ENCODE measurements around the gene CARD11. TPM values are rescaled to one million over a fixed set of nuclear protein-coding genes. Genes with fewer than 3 reads are reported as not detected.
A peak's percentile ranks its signal among the peaks of the same experiment; 100 is the strongest.

Gene CARD11
- total and polyA plus RNA-seq, 2 donors (not counting 1 experiment from before 2014, with no cell fraction given), result 0.02 TPM; not detected in 1

DNA sequence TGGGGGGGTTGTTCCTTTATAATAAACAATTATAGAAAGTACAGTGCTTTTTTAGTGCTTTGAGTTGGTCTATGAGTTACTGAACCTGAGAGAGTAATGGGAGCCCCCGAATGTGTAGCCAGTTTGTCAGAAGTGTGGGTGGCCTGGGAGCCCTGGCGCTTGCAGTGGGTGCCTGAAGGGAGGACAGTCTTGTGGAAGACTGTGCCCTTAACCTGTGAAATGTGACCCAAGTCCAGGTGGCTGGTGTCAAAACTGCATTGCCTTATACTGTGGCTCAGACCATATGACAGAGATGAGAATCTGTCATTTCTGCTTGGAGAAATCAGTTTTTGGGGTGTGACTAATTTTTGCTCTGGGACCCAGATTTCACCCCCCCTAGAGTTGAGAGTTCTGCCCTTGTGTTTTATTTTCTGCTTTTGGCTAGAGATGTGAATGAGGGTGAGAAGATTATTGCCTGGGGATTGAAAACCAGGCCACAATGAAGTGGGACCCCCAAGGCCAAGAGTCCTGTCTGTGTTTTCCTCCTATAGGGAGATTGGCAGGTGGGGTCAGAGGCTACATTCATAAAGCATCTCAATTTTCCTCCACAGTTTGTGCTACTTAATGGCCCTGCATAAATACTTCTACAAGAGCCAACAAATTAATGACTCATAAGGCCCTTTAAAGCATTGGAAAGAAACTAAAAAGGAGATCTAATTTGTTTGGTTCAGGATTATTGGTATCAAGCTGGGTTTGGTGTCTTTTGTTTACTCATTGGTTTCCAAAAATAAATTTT, 24.1 kb upstream of the CARD11 start:
- TF ChIP-seq CTCF (conservative IDR thresholded peaks at IDR 0.05 in 1 of 2, IDR thresholded peaks at IDR 0.05 in 1 of 2; ENCODE audit: low read depth in 1 of 2, low read length in 2 of 2), result no peak
- no peak for TF ChIP-seq EZH2 (IDR thresholded peaks at IDR 0.05; ENCODE audit: low read length, missing control alignments)
- Histone ChIP-seq H4K20me1 (ENCODE audit: control insufficient read depth, extremely low read depth, insufficient read depth, low read length) (no peaks in the 10 kb centered on the region), H3K9ac (ENCODE audit: insufficient read depth, low read length) (no peak overlapping the region), H2AFZ (ENCODE audit: low read length) (no peak overlapping the region), H3K27me3 (ENCODE audit: control insufficient read depth, insufficient read depth, low read length) (no peaks in the 10 kb centered on the region), H3K36me3 (ENCODE audit: control insufficient read depth, insufficient read depth, low read length) (no peaks in the 10 kb centered on the region), H3K9me3 (ENCODE audit: control insufficient read depth, insufficient read depth, low read depth, low read length) (no peaks in the 10 kb centered on the region), H3K4me2 (ENCODE audit: extremely low read depth, insufficient read depth, low read length) (no peak overlapping the region), H3K4me1 (ENCODE audit: control insufficient read depth, extremely low read depth, insufficient read depth, low read length) (no peaks in the 10 kb centered on the region), H3K4me3 (replicated peaks in 1 of 4; ENCODE audit: control extremely low read depth in 1 of 4, insufficient read depth in 1 of 4, low read depth in 3 of 4, low read length in 4 of 4) (no peak overlapping the region), H3K27ac (ENCODE audit: insufficient read depth, low read length) (no peak overlapping the region), H3K79me2 (ENCODE audit: control insufficient read depth, insufficient read depth, low read length) (no peaks in the 10 kb centered on the region)
- peak in 1 of 2 donors; percentile 9 for DNase-seq (ENCODE audit: low read depth in 2 of 2)

GRCh38 chr7:3067193-3067592, 23.5 kb upstream of the CARD11 start:
- Histone ChIP-seq H3K9me3 (ENCODE audit: control insufficient read depth, insufficient read depth, low read depth, low read length) (no peaks in the 10 kb centered on the region), H3K79me2 (ENCODE audit: control insufficient read depth, insufficient read depth, low read length) (no peaks in the 10 kb centered on the region), H3K9ac (ENCODE audit: insufficient read depth, low read length) (no peak overlapping the region), H3K36me3 (ENCODE audit: control insufficient read depth, insufficient read depth, low read length) (no peaks in the 10 kb centered on the region), H3K4me3 (replicated peaks in 1 of 4; ENCODE audit: control extremely low read depth in 1 of 4, insufficient read depth in 1 of 4, low read depth in 3 of 4, low read length in 4 of 4) (no peak overlapping the region), H2AFZ (ENCODE audit: low read length) (no peak overlapping the region), H3K4me2 (ENCODE audit: extremely low read depth, insufficient read depth, low read length) (no peak overlapping the region), H3K4me1 (ENCODE audit: control insufficient read depth, extremely low read depth, insufficient read depth, low read length) (no peaks in the 10 kb centered on the region), H3K27me3 (ENCODE audit: control insufficient read depth, insufficient read depth, low read length) (no peaks in the 10 kb centered on the region), H3K27ac (ENCODE audit: insufficient read depth, low read length) (no peak overlapping the region), H4K20me1 (ENCODE audit: control insufficient read depth, extremely low read depth, insufficient read depth, low read length) (no peaks in the 10 kb centered on the region)
- TF ChIP-seq CTCF (conservative IDR thresholded peaks at IDR 0.05 in 1 of 2, IDR thresholded peaks at IDR 0.05 in 1 of 2; ENCODE audit: low read depth in 1 of 2, low read length in 2 of 2) (no peak), EZH2 (IDR thresholded peaks at IDR 0.05; ENCODE audit: low read length, missing control alignments) (no peak)
- peak in 1 of 2 donors; percentile 37 for DNase-seq (ENCODE audit: low read depth in 2 of 2)

- Histone ChIP-seq H3K27me3 (ENCODE audit: control insufficient read depth, insufficient read depth, low read length) (no peaks in the 10 kb centered on the region), H2AFZ (ENCODE audit: low read length) (no peak overlapping the region), H3K79me2 (ENCODE audit: control insufficient read depth, insufficient read depth, low read length) (no peaks in the 10 kb centered on the region), H3K4me1 (ENCODE audit: control insufficient read depth, extremely low read depth, insufficient read depth, low read length) (no peaks in the 10 kb centered on the region), H4K20me1 (ENCODE audit: control insufficient read depth, extremely low read depth, insufficient read depth, low read length) (no peaks in the 10 kb centered on the region), H3K9ac (ENCODE audit: insufficient read depth, low read length) (no peak overlapping the region), H3K27ac (ENCODE audit: insufficient read depth, low read length) (no peak overlapping the region), H3K4me3 (replicated peaks in 1 of 4; ENCODE audit: control extremely low read depth in 1 of 4, insufficient read depth in 1 of 4, low read depth in 3 of 4, low read length in 4 of 4) (no peak overlapping the region), H3K9me3 (ENCODE audit: control insufficient read depth, insufficient read depth, low read depth, low read length) (no peaks in the 10 kb centered on the region), H3K4me2 (ENCODE audit: extremely low read depth, insufficient read depth, low read length) (no peak overlapping the region), H3K36me3 (ENCODE audit: control insufficient read depth, insufficient read depth, low read length) (no peaks in the 10 kb centered on the region)
- no peak for TF ChIP-seq EZH2 (IDR thresholded peaks at IDR 0.05; ENCODE audit: low read length, missing control alignments)
- no peak for TF ChIP-seq CTCF (conservative IDR thresholded peaks at IDR 0.05 in 1 of 2, IDR thresholded peaks at IDR 0.05 in 1 of 2; ENCODE audit: low read depth in 1 of 2, low read length in 2 of 2)
- no peak for DNase-seq (ENCODE audit: low read depth in 2 of 2)
These were observed 22.8 kb upstream of the CARD11 start for GRCh38 chr7:3066506-3066905.

All from fibroblast of lung (primary cell).